DMS79 (cell line): ENCODE results near the gene MYO1C.
"Not testable (repeated sequence)": the region's sequence is repeated elsewhere in the genome, so short reads cannot be mapped to it uniquely, and the experiment has no call there.

Experiments used
- DNase-seq: peaks from one replicate; lab custom pipeline; 2025; lab: John Stamatoyannopoulos, UW

Gene MYO1C, protein sequence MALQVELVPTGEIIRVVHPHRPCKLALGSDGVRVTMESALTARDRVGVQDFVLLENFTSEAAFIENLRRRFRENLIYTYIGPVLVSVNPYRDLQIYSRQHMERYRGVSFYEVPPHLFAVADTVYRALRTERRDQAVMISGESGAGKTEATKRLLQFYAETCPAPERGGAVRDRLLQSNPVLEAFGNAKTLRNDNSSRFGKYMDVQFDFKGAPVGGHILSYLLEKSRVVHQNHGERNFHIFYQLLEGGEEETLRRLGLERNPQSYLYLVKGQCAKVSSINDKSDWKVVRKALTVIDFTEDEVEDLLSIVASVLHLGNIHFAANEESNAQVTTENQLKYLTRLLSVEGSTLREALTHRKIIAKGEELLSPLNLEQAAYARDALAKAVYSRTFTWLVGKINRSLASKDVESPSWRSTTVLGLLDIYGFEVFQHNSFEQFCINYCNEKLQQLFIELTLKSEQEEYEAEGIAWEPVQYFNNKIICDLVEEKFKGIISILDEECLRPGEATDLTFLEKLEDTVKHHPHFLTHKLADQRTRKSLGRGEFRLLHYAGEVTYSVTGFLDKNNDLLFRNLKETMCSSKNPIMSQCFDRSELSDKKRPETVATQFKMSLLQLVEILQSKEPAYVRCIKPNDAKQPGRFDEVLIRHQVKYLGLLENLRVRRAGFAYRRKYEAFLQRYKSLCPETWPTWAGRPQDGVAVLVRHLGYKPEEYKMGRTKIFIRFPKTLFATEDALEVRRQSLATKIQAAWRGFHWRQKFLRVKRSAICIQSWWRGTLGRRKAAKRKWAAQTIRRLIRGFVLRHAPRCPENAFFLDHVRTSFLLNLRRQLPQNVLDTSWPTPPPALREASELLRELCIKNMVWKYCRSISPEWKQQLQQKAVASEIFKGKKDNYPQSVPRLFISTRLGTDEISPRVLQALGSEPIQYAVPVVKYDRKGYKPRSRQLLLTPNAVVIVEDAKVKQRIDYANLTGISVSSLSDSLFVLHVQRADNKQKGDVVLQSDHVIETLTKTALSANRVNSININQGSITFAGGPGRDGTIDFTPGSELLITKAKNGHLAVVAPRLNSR

GRCh38 chr17:1492249-1493206, at the start of gene MYO1C:
Gene MYO1C (minus strand): TSS chr17:1492686. CDS start chr17:1492487, 199 bp downstream.
- DNase-seq: no peak

DNA sequence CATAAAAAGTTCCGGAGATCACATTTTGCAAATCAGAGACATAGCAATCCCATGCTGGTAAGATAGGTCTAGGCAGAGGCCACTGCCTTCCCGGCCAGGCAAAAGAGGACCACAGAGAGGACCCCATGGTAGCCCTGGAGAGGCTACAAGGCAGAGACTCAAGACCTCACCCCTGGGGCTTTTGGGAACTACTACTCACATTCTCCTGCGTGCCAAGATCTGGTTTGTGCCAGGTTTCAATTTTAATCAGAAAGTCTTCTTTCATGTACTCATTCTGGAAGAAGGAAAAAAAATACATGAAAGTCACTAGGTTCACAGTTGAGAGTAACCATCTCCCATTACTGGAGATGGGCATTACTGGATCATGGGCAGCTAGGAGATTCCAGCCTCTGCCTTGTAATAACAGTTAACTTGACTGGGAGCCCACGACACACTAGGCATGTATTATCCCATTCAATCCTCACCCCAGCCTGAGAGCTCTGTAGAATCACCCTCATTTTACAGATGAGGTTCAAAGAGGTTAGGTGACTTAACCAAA, 49.0 kb upstream of the MYO1C start:
- no peak for DNase-seq

GRCh38 chr17:1539811-1540210, 47.3 kb upstream of the MYO1C start:
- no peak for DNase-seq

- DNase-seq: no peak
These were observed 43.3 kb upstream of the MYO1C start for GRCh38 chr17:1535737-1536136.

DNA sequence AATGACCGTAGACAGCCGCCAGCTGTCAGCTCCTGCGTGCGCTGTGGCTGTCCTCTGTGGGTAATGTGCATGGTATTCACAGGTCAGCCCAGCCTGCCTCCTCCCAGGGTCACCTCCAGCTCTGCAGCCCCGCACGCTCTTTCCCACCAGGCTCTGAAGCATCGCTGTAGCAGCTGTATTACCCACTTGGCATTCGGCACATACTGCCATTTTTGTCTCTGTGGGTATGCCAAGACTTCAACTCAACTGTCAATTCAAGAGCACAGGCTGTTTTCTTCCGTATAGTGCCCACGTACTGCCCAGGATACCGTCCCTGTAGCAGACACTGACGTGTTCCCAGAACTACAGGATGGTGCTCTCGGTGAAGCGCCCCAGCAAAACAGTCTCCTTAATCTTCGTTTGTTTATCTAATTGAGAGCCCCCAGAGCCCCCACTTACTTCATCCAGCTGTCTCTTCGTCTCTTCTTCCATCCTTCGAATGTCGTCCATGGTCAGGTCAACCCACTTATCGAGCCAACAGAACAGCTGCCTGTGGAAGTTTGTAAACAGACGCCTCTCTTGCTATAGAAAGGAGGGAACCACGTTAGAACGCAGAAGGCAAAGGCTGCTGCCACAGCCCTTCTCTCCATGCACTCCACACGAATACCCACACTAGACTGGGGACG, 41.3 kb upstream of the MYO1C start:
- no peak for DNase-seq

- no peak for DNase-seq
These were observed 40.5 kb upstream of the MYO1C start for GRCh38 chr17:1532836-1533602.

- no peak for DNase-seq
These were observed 37.4 kb upstream of the MYO1C start for GRCh38 chr17:1529863-1530262.

- DNase-seq: not testable (repeated sequence)
These were observed 34.4 kb upstream of the MYO1C start for GRCh38 chr17:1526876-1527275.

- DNase-seq: no peak
These were observed 30.1 kb upstream of the MYO1C start for GRCh38 chr17:1522626-1523025.

GRCh38 chr17:1521086-1521640, 28.7 kb upstream of the MYO1C start:
- no peak for DNase-seq

DNA sequence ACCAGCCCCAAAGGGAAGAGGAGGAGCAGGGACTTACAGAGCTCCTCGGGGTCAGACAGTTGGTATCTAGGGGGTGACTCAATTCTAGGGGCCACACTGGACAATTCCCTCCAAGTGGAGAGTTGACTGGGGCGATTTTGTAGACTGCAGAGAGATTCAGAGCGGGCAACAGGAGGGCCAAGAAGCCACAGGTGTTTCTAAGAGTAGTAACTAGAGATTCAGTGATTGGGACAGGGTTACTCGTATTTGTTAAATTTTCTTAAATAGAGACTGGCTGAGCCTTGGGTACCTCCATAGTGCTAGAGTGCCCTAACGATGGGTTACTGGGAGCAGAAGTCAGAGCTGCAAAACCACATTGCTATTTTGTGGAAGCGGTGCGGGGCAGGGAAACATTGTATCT, 27.2 kb upstream of the MYO1C start:
- no peak for DNase-seq

DNA sequence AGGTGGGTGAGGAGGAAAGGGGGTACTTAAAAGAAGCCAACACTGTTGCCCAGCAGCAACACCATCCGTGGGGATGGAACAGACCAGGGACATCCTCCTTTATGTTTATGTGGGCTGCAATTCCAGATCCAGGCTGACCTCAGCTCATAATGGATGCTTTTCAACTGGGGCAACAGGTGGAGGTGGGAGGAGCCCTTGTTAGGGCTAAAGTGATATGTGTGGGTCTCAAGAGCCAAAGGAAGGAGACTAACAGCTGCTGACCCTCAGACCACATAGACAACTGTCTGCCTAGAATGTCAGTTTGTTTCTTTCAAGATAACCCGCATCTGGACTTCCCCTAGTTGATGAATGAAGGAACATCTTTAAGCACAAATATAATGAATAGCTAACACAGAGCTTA, 25.9 kb upstream of the MYO1C start:
- no peak for DNase-seq

DNA sequence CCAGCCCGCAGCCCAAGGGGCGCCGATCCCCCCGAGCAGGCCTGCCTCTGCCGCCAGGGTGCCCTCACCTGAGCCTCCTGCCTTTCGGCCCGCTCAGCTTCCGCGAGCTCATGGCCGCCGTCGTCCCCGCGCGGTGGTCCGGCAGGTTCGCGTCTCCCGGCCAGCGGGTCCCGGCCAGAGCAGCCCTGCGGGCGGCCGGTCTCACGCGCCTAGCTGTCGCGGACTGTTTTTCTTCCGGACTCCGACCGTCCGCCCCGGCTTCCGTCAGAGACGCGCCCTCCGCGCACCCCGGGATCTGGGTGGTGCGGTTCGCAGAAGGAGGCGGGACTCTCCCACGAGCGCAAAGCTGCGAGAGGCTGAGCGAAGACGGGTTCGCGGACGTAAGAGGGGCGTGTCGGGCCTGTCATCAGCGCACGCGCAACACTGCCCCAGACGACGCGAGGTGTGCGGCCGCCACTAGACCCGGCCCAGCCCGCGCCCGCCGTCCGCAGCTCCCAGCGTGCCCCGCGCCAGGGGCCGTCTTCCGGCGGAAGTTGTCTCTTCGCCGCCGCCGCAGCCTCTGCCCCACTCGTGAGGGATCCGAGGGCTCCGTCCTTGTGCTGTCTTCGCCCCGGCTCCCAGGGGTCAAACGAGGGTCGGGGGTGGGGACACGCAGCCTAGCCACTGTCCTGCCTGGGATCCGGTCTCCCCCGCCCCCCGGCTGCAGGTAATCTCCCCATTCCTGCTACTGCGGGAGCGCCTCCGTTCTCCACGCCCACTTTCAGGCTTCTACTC, 24.1 kb upstream of the MYO1C start, which contains the start of gene INPP5K:
Gene INPP5K (minus strand): TSS at position 225 of the 774 bp plus-strand sequence. CDS start 113 bp downstream, at position 112.
- DNase-seq: peak; percentile 65

DNA sequence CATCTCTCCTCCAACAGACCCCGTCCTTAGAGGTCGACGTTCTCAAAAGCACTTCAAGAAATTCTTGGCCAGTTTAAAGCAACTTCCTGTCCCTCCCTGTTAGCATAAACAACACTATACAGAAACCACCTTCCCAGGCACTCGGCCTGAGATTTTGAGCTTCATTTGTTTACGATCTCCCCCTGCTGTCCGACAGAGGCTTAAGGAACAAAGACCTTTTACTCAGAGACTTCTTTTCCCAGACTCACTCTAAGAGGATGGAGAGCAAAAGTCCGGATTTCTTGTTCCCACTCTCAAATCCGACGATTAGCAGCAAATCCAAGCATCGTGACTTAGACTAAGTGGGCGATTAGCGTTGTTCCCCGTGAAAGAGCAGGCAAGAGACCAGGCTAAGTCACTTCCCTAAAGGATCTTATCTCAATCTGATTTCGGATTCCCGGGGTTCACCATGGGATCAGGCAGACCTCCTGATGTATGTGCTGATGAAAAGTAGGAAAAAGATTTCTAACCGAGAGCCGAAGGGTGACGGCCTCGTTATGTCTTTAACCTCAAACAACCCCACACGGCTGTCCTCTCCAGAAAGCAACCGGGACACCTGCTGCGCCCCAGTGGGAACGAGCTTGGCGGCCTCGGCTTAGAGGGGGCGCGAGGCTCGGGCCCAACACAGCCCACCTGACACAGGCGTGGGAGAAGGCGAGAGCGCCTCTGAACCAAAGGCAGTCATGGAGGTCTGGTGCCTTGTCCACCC, 23.3 kb upstream of the MYO1C start:
- DNase-seq: peak; percentile 17

GRCh38 chr17:1512351-1512750, 19.9 kb upstream of the MYO1C start:
- DNase-seq: no peak

GRCh38 chr17:1511756-1512321, 19.4 kb upstream of the MYO1C start:
- peak; percentile 23 for DNase-seq

GRCh38 chr17:1511290-1511689, 18.8 kb upstream of the MYO1C start:
- no peak for DNase-seq
